H1 (cell line): ENCODE data around the gene AMZ1. TPM values are rescaled to one million over a fixed set of nuclear protein-coding genes. Genes with fewer than 3 reads are reported as not detected.

Experiments
- BRCA1 ChIP-seq: IDR thresholded peaks from 2 replicates; pipeline ENCODE4 v1.6.1; 2012; ENCODE audit warnings: low read depth, low read length, improper control_type of control experiment
- CHD2 ChIP-seq: IDR thresholded peaks from 2 replicates; pipeline ENCODE4 v1.6.1; 2012; ENCODE audit warnings: low read length, improper control_type of control experiment
- MAFK ChIP-seq: IDR thresholded peaks from 2 replicates; pipeline ENCODE4 v1.6.1; 2012; ENCODE audit warnings: low read depth, mild to moderate bottlenecking, improper control_type of control experiment, low read length
- polyA plus RNA-seq, 7 experiments: library from polyadenylated mRNA; depleted of rRNA in 3 of 7; stranded (reverse) in 5 of 7; unstranded in 2 of 7; fragments of >200 nt in 5 of 7; fragments of 200-250 nt in 2 of 7; gene quantifications; 1 replicate in 5 of 7; 2 replicates in 1 of 7; 4 replicates in 1 of 7; pipeline versions ENCODE4 v1.2.1 to v1.2.3, GENCODE V29; 2011 to 2013; ENCODE audit warnings: missing spikeins in 2 of 7, mixed read lengths in 2 of 7
- total RNA-seq: library from RNA; stranded (reverse); fragmentation: NEBNext Ultra II Directional; extraction: Animal tissue kit (Norgen Biotek cat#: 25700); gene quantifications from 2 replicates; pipeline ENCODE4 v1.2.1, GENCODE V29; 2021
- TF ChIP-seq, protein P1 (sequence below): IDR thresholded peaks from 2 replicates; pipeline ENCODE4 v1.6.1; 2012; ENCODE audit warnings: inconsistent platforms

AMZ1 gene
- total and polyA plus RNA-seq, 2 of the 8 experiments (the other 6 are each of a cell fraction or from before 2014, with no cell fraction given) = 0.59 to 1.4 TPM

DNA sequence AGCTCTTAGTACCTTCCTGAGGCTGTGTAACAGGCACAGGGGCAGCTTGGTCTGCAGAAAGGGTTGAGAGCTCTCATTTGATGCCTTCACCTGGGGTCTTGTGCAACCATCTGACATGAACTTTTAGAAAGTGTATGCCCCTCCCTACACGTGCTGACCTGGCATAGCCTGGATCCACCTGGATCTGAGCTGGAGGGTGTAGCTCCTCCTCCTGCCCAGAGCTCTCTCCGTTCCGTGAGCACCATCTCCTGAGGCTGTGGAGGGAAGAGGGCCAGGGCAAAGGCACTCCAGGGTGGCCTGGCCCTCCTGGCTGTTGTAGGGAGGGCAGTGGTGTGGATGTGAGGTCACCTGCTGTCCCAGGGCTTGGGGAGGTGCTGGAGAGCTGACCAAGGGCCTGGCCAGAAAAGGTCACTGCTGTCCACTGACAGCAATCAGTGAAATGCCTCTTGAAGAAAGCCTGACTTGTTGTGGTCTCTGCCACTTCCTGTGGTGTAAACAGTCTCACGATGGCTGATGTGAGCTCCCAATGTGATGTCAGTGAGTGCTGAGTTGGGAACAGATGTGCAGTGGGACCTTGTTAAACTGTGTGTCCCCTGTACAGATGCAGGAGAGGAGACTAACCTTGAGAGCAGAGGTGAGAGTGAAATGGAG, 23.0 kb downstream of the AMZ1 start (continued):
- TF ChIP-seq CHD2 (no peak), MAFK (no peak), BRCA1 (no peak)
- TF ChIP-seq, protein P1, sequence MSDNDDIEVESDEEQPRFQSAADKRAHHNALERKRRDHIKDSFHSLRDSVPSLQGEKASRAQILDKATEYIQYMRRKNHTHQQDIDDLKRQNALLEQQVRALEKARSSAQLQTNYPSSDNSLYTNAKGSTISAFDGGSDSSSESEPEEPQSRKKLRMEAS = no peak
